ENCODE measurements around the gene MLPH. TPM values are rescaled to one million over a fixed set of nuclear protein-coding genes. Genes with fewer than 3 reads are reported as not detected.
A peak's percentile ranks its signal among the peaks of the same experiment; 100 is the strongest.

Gene MLPH
- total RNA-seq, 1 donor from 2014 or later: 423 TPM

- H3K4me1 ChIP-seq: peaks cover 7% of the 10 kb centered on the region
- no peaks in the 10 kb centered on the region for H3K9me3 ChIP-seq
- ATAC-seq: no peak
- no peak for TF ChIP-seq CTCF (IDR thresholded peaks at IDR 0.05)
- no peak for DNase-seq
- H3K27me3 ChIP-seq: no peaks in the 10 kb centered on the region
- H3K36me3 ChIP-seq: peaks cover 34% of the 10 kb centered on the region
- no peak overlapping the region for H3K4me3 ChIP-seq
- H3K27ac ChIP-seq: no peak overlapping the region
- intact Hi-C loops (cut with DNase I): no loop called here
These were observed 55.1 kb downstream of the MLPH start for GRCh38 chr2:237542001-237542704.

GRCh38 chr2:237546040-237546875, 59.2 kb downstream of the MLPH start:
- ATAC-seq: peak; percentile 3
- Histone ChIP-seq H3K36me3 (peaks cover 37% of the 10 kb centered on the region), H3K9me3 (no peaks in the 10 kb centered on the region), H3K27me3 (no peaks in the 10 kb centered on the region), H3K4me1 (peaks cover 7% of the 10 kb centered on the region), H3K27ac (no peak overlapping the region), H3K4me3 (no peak overlapping the region)
- no peak for TF ChIP-seq CTCF (IDR thresholded peaks at IDR 0.05)
- DNase-seq: no peak
- intact Hi-C loops (cut with DNase I): no loop called here

- Histone ChIP-seq H3K4me3 (no peak overlapping the region), H3K27me3 (no peaks in the 10 kb centered on the region), H3K27ac (no peak overlapping the region), H3K4me1 (peaks cover 7% of the 10 kb centered on the region), H3K9me3 (no peaks in the 10 kb centered on the region), H3K36me3 (peaks cover 40% of the 10 kb centered on the region)
- TF ChIP-seq CTCF (IDR thresholded peaks at IDR 0.05): no peak
- ATAC-seq (peak; percentile 58), DNase-seq (peak; percentile 69)
- intact Hi-C loops (cut with DNase I): no loop called here
These were observed 59.9 kb downstream of the MLPH start for GRCh38 chr2:237546876-237547395.

- intact Hi-C loops (cut with DNase I): no loop called here
- Histone ChIP-seq H3K4me3 (no peak overlapping the region), H3K9me3 (no peaks in the 10 kb centered on the region), H3K27me3 (no peaks in the 10 kb centered on the region), H3K4me1 (peaks cover 7% of the 10 kb centered on the region), H3K36me3 (peaks cover 49% of the 10 kb centered on the region), H3K27ac (no peak overlapping the region)
- peak; percentile 35 for ATAC-seq
- TF ChIP-seq CTCF (IDR thresholded peaks at IDR 0.05): no peak
- DNase-seq: no peak
These were observed 60.9 kb downstream of the MLPH start for GRCh38 chr2:237547841-237548416.

- no peak overlapping the region for H3K4me3 ChIP-seq
- no peaks in the 10 kb centered on the region for H3K27me3 ChIP-seq
- H3K27ac ChIP-seq: no peak overlapping the region
- no peaks in the 10 kb centered on the region for H3K9me3 ChIP-seq
- intact Hi-C loops (cut with DNase I): no loop called here
- TF ChIP-seq CTCF (IDR thresholded peaks at IDR 0.05): no peak
- peaks cover 7% of the 10 kb centered on the region for H3K4me1 ChIP-seq
- DNase-seq (no peak), ATAC-seq (no peak)
- H3K36me3 ChIP-seq: peaks cover 58% of the 10 kb centered on the region
These were observed 62.2 kb downstream of the MLPH start for GRCh38 chr2:237549216-237549615.
